PC-9 (cell line): ENCODE results near the gene DNAJB13.

Source experiments
- CTCF ChIP-seq: fragments of 200-600 bp; sonication (generic); conservative IDR thresholded peaks from 2 replicates; pipeline ENCODE4 v1.6.1; 2017; ENCODE audit warnings: mixed run types, antibody characterized with exemption, mild to moderate bottlenecking, moderate library complexity
- EZH2 ChIP-seq: fragments of 200-600 bp; sonication (generic); IDR thresholded peaks from 2 replicates; pipeline ENCODE4 v1.8.0; 2017; ENCODE audit warnings: antibody characterized with exemption, low read depth

- TF ChIP-seq CTCF (no peak), EZH2 (no peak)
Observed at GRCh38 chr11:73976451-73977151, 25.8 kb downstream of the DNAJB13 start.
